ENCODE results near the gene RHOG. TPM values are rescaled to one million over a fixed set of nuclear protein-coding genes. Genes with fewer than 3 reads are reported as not detected.

The RHOG gene
- polyA plus RNA-seq, 1 donor from 2014 or later: not detected

GRCh38 chr11:3786781-3787428, 53.9 kb downstream of the RHOG start:
- Histone ChIP-seq H3K27ac (ENCODE audit: low read length) (no peak overlapping the region), H3K4me2 (ENCODE audit: low read length) (no peak overlapping the region), H3K9me3 (ENCODE audit: low read length) (no peaks in the 10 kb centered on the region), H4K20me1 (ENCODE audit: insufficient read depth) (no peaks in the 10 kb centered on the region), H3K9me2 (ENCODE audit: insufficient read depth, low read length) (no peaks in the 10 kb centered on the region), H2AFZ (ENCODE audit: low read depth, low read length) (no peak overlapping the region), H3K79me2 (replicated peaks; ENCODE audit: insufficient read depth, low read length) (peaks cover 62% of the 10 kb centered on the region), H3F3A (ENCODE audit: insufficient read depth, low read length, poor library complexity, severe bottlenecking) (no peaks in the 10 kb centered on the region), H3K4me3 (ENCODE audit: low read length) (no peak overlapping the region), H3K9ac (ENCODE audit: low read length) (no peak overlapping the region), H3K27me3 (ENCODE audit: insufficient read depth, low read depth, low read length) (no peaks in the 10 kb centered on the region), H3K36me3 (ENCODE audit: insufficient read depth, low read length) (no peaks in the 10 kb centered on the region)
- TF ChIP-seq EZH2 (IDR thresholded peaks at IDR 0.05; ENCODE audit: borderline replicate concordance, insufficient read depth, low read length, poor library complexity, severe bottlenecking): no peak
- TF ChIP-seq, protein P1, sequence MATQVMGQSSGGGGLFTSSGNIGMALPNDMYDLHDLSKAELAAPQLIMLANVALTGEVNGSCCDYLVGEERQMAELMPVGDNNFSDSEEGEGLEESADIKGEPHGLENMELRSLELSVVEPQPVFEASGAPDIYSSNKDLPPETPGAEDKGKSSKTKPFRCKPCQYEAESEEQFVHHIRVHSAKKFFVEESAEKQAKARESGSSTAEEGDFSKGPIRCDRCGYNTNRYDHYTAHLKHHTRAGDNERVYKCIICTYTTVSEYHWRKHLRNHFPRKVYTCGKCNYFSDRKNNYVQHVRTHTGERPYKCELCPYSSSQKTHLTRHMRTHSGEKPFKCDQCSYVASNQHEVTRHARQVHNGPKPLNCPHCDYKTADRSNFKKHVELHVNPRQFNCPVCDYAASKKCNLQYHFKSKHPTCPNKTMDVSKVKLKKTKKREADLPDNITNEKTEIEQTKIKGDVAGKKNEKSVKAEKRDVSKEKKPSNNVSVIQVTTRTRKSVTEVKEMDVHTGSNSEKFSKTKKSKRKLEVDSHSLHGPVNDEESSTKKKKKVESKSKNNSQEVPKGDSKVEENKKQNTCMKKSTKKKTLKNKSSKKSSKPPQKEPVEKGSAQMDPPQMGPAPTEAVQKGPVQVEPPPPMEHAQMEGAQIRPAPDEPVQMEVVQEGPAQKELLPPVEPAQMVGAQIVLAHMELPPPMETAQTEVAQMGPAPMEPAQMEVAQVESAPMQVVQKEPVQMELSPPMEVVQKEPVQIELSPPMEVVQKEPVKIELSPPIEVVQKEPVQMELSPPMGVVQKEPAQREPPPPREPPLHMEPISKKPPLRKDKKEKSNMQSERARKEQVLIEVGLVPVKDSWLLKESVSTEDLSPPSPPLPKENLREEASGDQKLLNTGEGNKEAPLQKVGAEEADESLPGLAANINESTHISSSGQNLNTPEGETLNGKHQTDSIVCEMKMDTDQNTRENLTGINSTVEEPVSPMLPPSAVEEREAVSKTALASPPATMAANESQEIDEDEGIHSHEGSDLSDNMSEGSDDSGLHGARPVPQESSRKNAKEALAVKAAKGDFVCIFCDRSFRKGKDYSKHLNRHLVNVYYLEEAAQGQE (IDR thresholded peaks at IDR 0.05; ENCODE audit: borderline replicate concordance): no peak
- TF ChIP-seq MXI1 (conservative IDR thresholded peaks at IDR 0.05; ENCODE audit: poor library complexity, severe bottlenecking): no peak
- TF ChIP-seq SMC3 (conservative IDR thresholded peaks at IDR 0.05; ENCODE audit: poor library complexity): no peak
- no peak for TF ChIP-seq EP300 (conservative IDR thresholded peaks at IDR 0.05; ENCODE audit: poor library complexity, severe bottlenecking)
- TF ChIP-seq POLR2AphosphoS5 (IDR thresholded peaks at IDR 0.05): no peak
- no peak for TF ChIP-seq RAD21 (conservative IDR thresholded peaks at IDR 0.05)
- no peak for TF ChIP-seq CTCF (IDR thresholded peaks at IDR 0.05; ENCODE audit: poor library complexity, severe bottlenecking)
- no peak for TF ChIP-seq TAF1 (IDR thresholded peaks at IDR 0.05; ENCODE audit: low read depth)

DNA sequence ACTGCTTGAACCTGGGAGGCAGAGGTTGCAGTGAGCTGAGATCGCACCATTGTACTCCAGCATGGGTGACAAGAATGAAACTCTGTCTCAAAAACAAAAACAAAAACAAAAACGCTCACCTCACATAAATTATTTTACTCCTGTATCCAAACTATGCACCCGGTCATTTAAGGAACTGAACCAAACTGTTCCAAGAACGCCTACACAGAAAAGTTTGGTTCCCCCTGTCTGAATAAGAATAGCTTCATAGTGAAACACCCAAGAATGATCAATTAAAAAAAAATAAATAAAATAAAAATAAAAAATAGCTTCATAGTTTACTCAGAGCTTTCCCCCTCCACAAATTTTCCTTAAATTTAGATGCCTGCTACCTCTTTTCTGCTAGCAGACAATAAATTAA, 57.1 kb downstream of the RHOG start:
- peaks cover 50% of the 10 kb centered on the region for H3K79me2 ChIP-seq (replicated peaks; ENCODE audit: insufficient read depth, low read length)
- no peaks in the 10 kb centered on the region for H3F3A ChIP-seq (ENCODE audit: insufficient read depth, low read length, poor library complexity, severe bottlenecking)
- no peaks in the 10 kb centered on the region for H4K20me1 ChIP-seq (ENCODE audit: insufficient read depth)
- H2AFZ ChIP-seq (ENCODE audit: low read depth, low read length): no peak overlapping the region
- no peak overlapping the region for H3K9ac ChIP-seq (ENCODE audit: low read length)
- no peak overlapping the region for H3K4me3 ChIP-seq (ENCODE audit: low read length)
- no peaks in the 10 kb centered on the region for H3K36me3 ChIP-seq (ENCODE audit: insufficient read depth, low read length)
- no peaks in the 10 kb centered on the region for H3K27me3 ChIP-seq (ENCODE audit: insufficient read depth, low read depth, low read length)
- no peaks in the 10 kb centered on the region for H3K9me3 ChIP-seq (ENCODE audit: low read length)
- H3K4me2 ChIP-seq (ENCODE audit: low read length): no peak overlapping the region
- H3K27ac ChIP-seq (ENCODE audit: low read length): no peak overlapping the region
- H3K9me2 ChIP-seq (ENCODE audit: insufficient read depth, low read length): no peaks in the 10 kb centered on the region
- TF ChIP-seq EZH2 (IDR thresholded peaks at IDR 0.05; ENCODE audit: borderline replicate concordance, insufficient read depth, low read length, poor library complexity, severe bottlenecking) (no peak), EP300 (conservative IDR thresholded peaks at IDR 0.05; ENCODE audit: poor library complexity, severe bottlenecking) (no peak), TAF1 (IDR thresholded peaks at IDR 0.05; ENCODE audit: low read depth) (no peak), RAD21 (conservative IDR thresholded peaks at IDR 0.05) (no peak), MXI1 (conservative IDR thresholded peaks at IDR 0.05; ENCODE audit: poor library complexity, severe bottlenecking) (no peak), POLR2AphosphoS5 (IDR thresholded peaks at IDR 0.05) (no peak), CTCF (IDR thresholded peaks at IDR 0.05; ENCODE audit: poor library complexity, severe bottlenecking) (no peak)
- TF ChIP-seq, protein P1 (IDR thresholded peaks at IDR 0.05; ENCODE audit: borderline replicate concordance): no peak
